KMS-11 (cell line): Measurements from ENCODE around the gene NES.

Source experiments
- H2AFZ ChIP-seq: fragments of 200-600 bp; sonication (generic); 2 replicates; pipeline ENCODE4 v1.6.1; 2016; ENCODE audit warnings: antibody characterized with exemption, mixed run types, low read depth
- H3K27ac ChIP-seq: fragments of 200-600 bp; sonication (generic); 2 replicates; pipeline ENCODE4 v1.6.1; 2016; ENCODE audit warnings: mild to moderate bottlenecking, mixed run types
- H3K27me3 ChIP-seq: fragments of 200-600 bp; sonication (generic); 2 replicates; pipeline ENCODE4 v1.6.1; 2017; ENCODE audit warnings: mild to moderate bottlenecking, low read depth, mixed run types, moderate library complexity; ENCODE audit not compliant: insufficient read depth
- H3K36me3 ChIP-seq: fragments of 200-600 bp; sonication (generic); 2 replicates; pipeline ENCODE4 v1.6.1; 2017; ENCODE audit warnings: mild to moderate bottlenecking, mixed run types; ENCODE audit not compliant: insufficient read depth
- H3K4me1 ChIP-seq: fragments of 200-600 bp; sonication (generic); 2 replicates; pipeline ENCODE4 v1.6.1; 2016; ENCODE audit warnings: mild to moderate bottlenecking, low read depth, mixed run types; ENCODE audit not compliant: poor library complexity, severe bottlenecking
- H3K4me2 ChIP-seq: fragments of 200-600 bp; sonication (generic); 2 replicates; pipeline ENCODE4 v1.7.0; 2016; ENCODE audit warnings: mild to moderate bottlenecking, mixed run types
- H3K4me3 ChIP-seq: fragments of 200-600 bp; sonication (generic); IDR thresholded peaks from 2 replicates; pipeline ENCODE4 v1.6.1; 2017; ENCODE audit warnings: low read depth, low read length, mixed read lengths; ENCODE audit not compliant: insufficient read depth
- H3K79me2 ChIP-seq: fragments of 200-600 bp; sonication (generic); 2 replicates; pipeline ENCODE4 v1.6.1; 2016; ENCODE audit warnings: low read depth, mixed run types; ENCODE audit not compliant: insufficient read depth
- H3K9ac ChIP-seq: fragments of 200-600 bp; sonication (generic); 2 replicates; pipeline ENCODE4 v1.6.1; 2016; ENCODE audit warnings: mild to moderate bottlenecking, mixed run types
- H4K20me1 ChIP-seq: fragments of 200-600 bp; sonication (generic); 2 replicates; pipeline ENCODE4 v1.6.1; 2016; ENCODE audit warnings: mild to moderate bottlenecking, mixed run types; ENCODE audit not compliant: insufficient read depth
- CTCF ChIP-seq: fragments of 200-600 bp; sonication (generic); conservative IDR thresholded peaks from 2 replicates; pipeline ENCODE4 v1.6.1; 2017; ENCODE audit warnings: low read depth, mild to moderate bottlenecking, antibody characterized with exemption, low read length, moderate library complexity, mixed read lengths

The NES gene

GRCh38 chr1:156692441-156692924 is 15.3 kb upstream of the NES start:
- H3K9ac ChIP-seq, result no peak overlapping the region
- no peaks in the 10 kb centered on the region for H4K20me1 ChIP-seq
- H3K27ac ChIP-seq, result no peak overlapping the region
- H3K4me3 ChIP-seq, result no peak overlapping the region
- no peak for TF ChIP-seq CTCF
- peaks cover 95% of the 10 kb centered on the region for H3K27me3 ChIP-seq
- H3K4me1 ChIP-seq, result peaks cover 19% of the 10 kb centered on the region
- H3K79me2 ChIP-seq, result no peaks in the 10 kb centered on the region
- no peak overlapping the region for H2AFZ ChIP-seq
- no peaks in the 10 kb centered on the region for H3K36me3 ChIP-seq
- no peak overlapping the region for H3K4me2 ChIP-seq

DNA sequence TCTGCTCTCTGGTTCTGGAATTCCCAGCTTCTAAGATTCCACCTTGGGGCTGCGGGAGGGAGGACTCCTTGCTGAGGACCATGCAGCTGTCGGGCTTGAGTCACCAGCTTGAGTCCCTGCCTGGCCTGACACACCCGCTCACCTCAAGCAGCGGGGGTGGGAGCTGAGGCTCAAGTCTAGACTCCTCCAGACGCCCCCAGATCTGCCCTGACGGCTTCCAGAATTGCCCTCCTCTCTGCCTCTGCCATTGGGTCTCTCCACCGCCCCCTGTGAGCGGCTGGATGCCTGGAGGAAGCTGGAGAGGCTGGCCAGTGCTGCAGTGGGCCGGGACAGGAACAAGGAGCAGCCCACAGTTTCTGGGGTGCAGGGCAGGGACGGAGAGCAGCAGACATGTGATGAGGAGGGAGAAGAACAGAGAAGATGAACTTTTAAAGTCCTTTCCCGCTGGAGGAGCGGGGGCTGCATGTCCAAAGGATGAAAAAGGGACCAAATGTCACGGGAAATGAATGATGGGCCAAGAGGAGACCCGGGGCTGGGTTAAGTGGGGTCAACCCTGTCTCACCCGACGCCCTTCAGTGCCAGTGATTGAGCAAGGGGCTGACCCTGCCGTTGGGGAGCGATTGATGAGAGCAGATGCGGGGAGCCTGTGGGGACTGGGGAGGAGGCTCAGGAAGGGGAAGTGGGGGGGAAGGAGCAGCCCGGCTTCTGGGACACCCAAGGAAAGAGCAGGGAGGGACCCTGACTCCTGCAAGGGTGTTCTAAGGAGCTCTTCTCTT is 14.6 kb upstream of the NES start:
- Histone ChIP-seq H2AFZ (no peak overlapping the region), H3K79me2 (no peaks in the 10 kb centered on the region), H4K20me1 (no peaks in the 10 kb centered on the region), H3K4me1 (peaks cover 19% of the 10 kb centered on the region), H3K36me3 (no peaks in the 10 kb centered on the region), H3K27me3 (peaks cover 95% of the 10 kb centered on the region), H3K4me3 (no peak overlapping the region), H3K9ac (no peak overlapping the region), H3K27ac (no peak overlapping the region), H3K4me2 (no peak overlapping the region)
- TF ChIP-seq CTCF, result no peak

GRCh38 chr1:156691191-156691590 is 14.0 kb upstream of the NES start:
- Histone ChIP-seq H3K4me1 (peaks cover 19% of the 10 kb centered on the region), H4K20me1 (no peaks in the 10 kb centered on the region), H3K4me2 (no peak overlapping the region), H3K9ac (no peak overlapping the region), H3K27me3 (peaks cover 95% of the 10 kb centered on the region), H3K4me3 (no peak overlapping the region), H3K36me3 (no peaks in the 10 kb centered on the region), H3K27ac (no peak overlapping the region), H3K79me2 (no peaks in the 10 kb centered on the region), H2AFZ (no peak overlapping the region)
- no peak for TF ChIP-seq CTCF

GRCh38 chr1:156690675-156691036 is 13.4 kb upstream of the NES start:
- no peak overlapping the region for H3K4me2 ChIP-seq
- no peak overlapping the region for H3K27ac ChIP-seq
- H3K79me2 ChIP-seq, result no peaks in the 10 kb centered on the region
- peaks cover 96% of the 10 kb centered on the region for H3K27me3 ChIP-seq
- H3K4me3 ChIP-seq, result no peak overlapping the region
- peaks cover 19% of the 10 kb centered on the region for H3K4me1 ChIP-seq
- H2AFZ ChIP-seq, result no peak overlapping the region
- no peaks in the 10 kb centered on the region for H4K20me1 ChIP-seq
- no peak overlapping the region for H3K9ac ChIP-seq
- H3K36me3 ChIP-seq, result no peaks in the 10 kb centered on the region
- no peak for TF ChIP-seq CTCF
